Germinal center (tissue), 1 donor: ENCODE results near the gene PLXDC1.

Source experiments
- DNase-seq: peaks from one replicate; pipeline ENCODE4 v3.0.0; 2012; ENCODE audit warnings: mixed read lengths, low spot score

PLXDC1 gene

GRCh38 chr17:39097150-39097519 is 54.3 kb downstream of the PLXDC1 start:
- DNase-seq, result no peak

- DNase-seq, result no peak
Measured at GRCh38 chr17:39096508-39097149, 54.8 kb downstream of the PLXDC1 start.

- DNase-seq, result no peak
Measured at GRCh38 chr17:39095309-39095686, 56.1 kb downstream of the PLXDC1 start.

- DNase-seq, result no peak
Measured at GRCh38 chr17:39094607-39095308, 56.7 kb downstream of the PLXDC1 start.

GRCh38 chr17:39092692-39093230 is 58.7 kb downstream of the PLXDC1 start:
- no peak for DNase-seq

GRCh38 chr17:39090908-39091665 is 60.4 kb downstream of the PLXDC1 start:
- no peak for DNase-seq

- no peak for DNase-seq
Measured at GRCh38 chr17:39090400-39090799, 61.0 kb downstream of the PLXDC1 start.

GRCh38 chr17:39084558-39084957 is 66.9 kb downstream of the PLXDC1 start:
- DNase-seq, result no peak

- no peak for DNase-seq
Measured at GRCh38 chr17:39083270-39083669, 68.2 kb downstream of the PLXDC1 start.

- DNase-seq, result no peak
Measured at GRCh38 chr17:39082482-39082881, 69.0 kb downstream of the PLXDC1 start.

GRCh38 chr17:39081851-39082250 is 69.6 kb downstream of the PLXDC1 start:
- DNase-seq, result no peak

- DNase-seq, result no peak
Measured at GRCh38 chr17:39080421-39081078, 70.9 kb downstream of the PLXDC1 start.

GRCh38 chr17:39079836-39080235 is 71.6 kb downstream of the PLXDC1 start:
- DNase-seq, result no peak

GRCh38 chr17:39077866-39078265 is 73.6 kb downstream of the PLXDC1 start:
- DNase-seq, result no peak

GRCh38 chr17:39077252-39077651 is 74.2 kb downstream of the PLXDC1 start:
- no peak for DNase-seq

- no peak for DNase-seq
Measured at GRCh38 chr17:39074676-39075075, 76.8 kb downstream of the PLXDC1 start.

GRCh38 chr17:39073916-39074315 is 77.5 kb downstream of the PLXDC1 start:
- no peak for DNase-seq

- DNase-seq, result no peak
Measured at GRCh38 chr17:39073353-39073752, 78.1 kb downstream of the PLXDC1 start.

- DNase-seq, result no peak
Measured at GRCh38 chr17:39071573-39071972, 79.9 kb downstream of the PLXDC1 start.

- peak; percentile 63 for DNase-seq
Measured at GRCh38 chr17:39069114-39069756, 82.2 kb downstream of the PLXDC1 start.

- DNase-seq, result no peak
Measured at GRCh38 chr17:39064819-39065218, 86.6 kb downstream of the PLXDC1 start.

GRCh38 chr17:39064374-39064773 is 87.1 kb downstream of the PLXDC1 start:
- no peak for DNase-seq
